Activated CD4-positive, alpha-beta T cell treated with anti-CD3 and anti-CD28 coated beads, Interleukin-2, amount 10 ng/mL, durations not matched to agents 7 days and 5 days (primary cell): ENCODE measurements around the gene RGS6. TPM values are rescaled to one million over a fixed set of nuclear protein-coding genes. Genes with fewer than 3 reads are reported as not detected.
"Not testable (repeated sequence)": the region's sequence is repeated elsewhere in the genome, so short reads cannot be mapped to it uniquely, and the experiment has no call there.

Source experiments
- CTCF ChIA-PET: fragments of 350-600 bp; sonication (Branson Sonifier 250); formaldehyde crosslinking; loops from one replicate; lab custom pipeline; 2021; ENCODE audit warnings: antibody characterized with exemption; lab: Charles Lee
- POLR2A ChIA-PET: fragments of 350-600 bp; sonication (Branson Sonifier 250); formaldehyde crosslinking; loops from one replicate; lab custom pipeline; 2021; ENCODE audit warnings: antibody characterized with exemption; lab: Charles Lee
- DNase-seq: peaks from one replicate; pipeline ENCODE4 v3.0.0-alpha.2; 2020
- H3K27ac Mint-ChIP-seq: one replicate; pipeline ENCODE4 v1.8.0; 2021; ENCODE audit warnings: mild to moderate bottlenecking, moderate library complexity, mixed read lengths
- H3K27me3 Mint-ChIP-seq: one replicate; pipeline ENCODE4 v1.8.0; 2021; ENCODE audit warnings: mixed read lengths
- H3K36me3 Mint-ChIP-seq: one replicate; pipeline ENCODE4 v1.8.0; 2021; ENCODE audit warnings: low read depth, mixed read lengths
- H3K4me1 Mint-ChIP-seq: one replicate; pipeline ENCODE4 v1.8.0; 2021; ENCODE audit warnings: mixed read lengths
- H3K4me3 Mint-ChIP-seq: one replicate; pipeline ENCODE4 v1.8.0; 2021; ENCODE audit warnings: mild to moderate bottlenecking, moderate library complexity, mixed read lengths
- H3K9me3 Mint-ChIP-seq: one replicate; pipeline ENCODE4 v1.8.0; 2021; ENCODE audit warnings: mixed read lengths
- total RNA-seq, 2 experiments: library from RNA; stranded (reverse); gene quantifications; one replicate each; pipeline ENCODE4 v1.2.3, GENCODE V29; 2021

The RGS6 gene
- total RNA-seq, 2 experiments from 2014 or later = 1.4 TPM

DNA sequence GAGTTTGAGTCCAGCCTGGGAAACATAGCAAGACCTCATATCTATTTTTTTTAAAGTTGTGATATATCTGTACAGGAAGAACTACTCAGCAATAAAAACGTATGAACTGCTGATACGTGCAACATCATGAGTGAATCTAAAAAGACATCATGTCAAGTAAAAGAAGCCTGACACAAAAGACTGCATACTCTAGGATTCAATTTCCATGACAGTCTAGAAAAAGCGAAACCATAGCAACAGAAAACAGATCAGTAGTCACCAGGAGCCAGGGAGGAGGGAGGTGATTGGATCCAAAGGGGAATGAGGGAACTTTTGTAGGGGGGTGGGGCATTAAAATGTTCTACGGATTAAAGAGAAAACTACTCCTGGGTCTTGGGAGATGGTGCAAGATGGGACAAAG lies 8.7 kb upstream of the RGS6 start:
- ChIA-PET CTCF (no interaction called here), POLR2A (no interaction called here)
- Mint-ChIP-seq H3K36me3 (no peaks in the 10 kb centered on the region), H3K4me3 (no peak overlapping the region), H3K4me1 (no peaks in the 10 kb centered on the region), H3K9me3 (peaks cover 3% of the 10 kb centered on the region), H3K27ac (no peak overlapping the region), H3K27me3 (peaks cover 17% of the 10 kb centered on the region)
- DNase-seq = no peak

DNA sequence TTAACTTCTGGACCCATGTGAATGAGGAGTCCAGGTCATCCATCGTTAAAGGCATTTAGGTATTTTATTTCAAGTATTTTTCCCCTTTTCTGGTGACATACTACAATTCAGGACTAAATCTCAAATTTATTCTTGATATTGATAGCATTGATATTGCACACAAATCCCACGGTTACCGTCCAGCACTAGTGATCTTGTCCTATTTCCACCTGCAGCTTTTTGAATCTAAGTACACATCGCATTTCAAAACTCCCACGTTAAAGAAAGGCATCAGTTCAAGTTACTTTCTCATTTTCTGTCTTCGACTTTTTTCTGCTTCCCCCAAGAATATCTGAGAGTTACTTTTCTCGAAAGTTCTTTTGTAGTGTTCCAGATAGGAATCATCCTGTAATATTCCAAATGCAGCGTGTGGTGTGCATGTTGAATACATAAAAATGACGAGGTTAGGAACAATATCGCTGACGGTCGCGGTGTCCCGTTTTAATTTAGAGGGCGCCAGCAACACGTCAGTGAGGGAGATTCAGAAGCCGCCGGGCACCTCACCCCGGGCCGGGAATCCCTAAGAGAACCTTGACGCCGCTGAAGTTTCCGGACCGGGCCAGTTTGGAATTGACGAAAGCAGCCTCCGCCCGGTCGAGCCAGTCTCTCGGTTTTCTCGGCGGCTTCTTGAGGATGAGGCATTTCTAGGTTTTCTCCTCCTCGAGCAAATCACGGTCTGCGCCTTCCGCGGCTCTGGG lies 569 bp upstream of the RGS6 start:
- no peak overlapping the region for H3K27ac Mint-ChIP-seq
- CTCF ChIA-PET = interaction anchor here (1.0 kb wide), 1 partner anchor 16 kb away, joined by 3 read pairs; no protein-coding TSS in a partner anchor

DNA sequence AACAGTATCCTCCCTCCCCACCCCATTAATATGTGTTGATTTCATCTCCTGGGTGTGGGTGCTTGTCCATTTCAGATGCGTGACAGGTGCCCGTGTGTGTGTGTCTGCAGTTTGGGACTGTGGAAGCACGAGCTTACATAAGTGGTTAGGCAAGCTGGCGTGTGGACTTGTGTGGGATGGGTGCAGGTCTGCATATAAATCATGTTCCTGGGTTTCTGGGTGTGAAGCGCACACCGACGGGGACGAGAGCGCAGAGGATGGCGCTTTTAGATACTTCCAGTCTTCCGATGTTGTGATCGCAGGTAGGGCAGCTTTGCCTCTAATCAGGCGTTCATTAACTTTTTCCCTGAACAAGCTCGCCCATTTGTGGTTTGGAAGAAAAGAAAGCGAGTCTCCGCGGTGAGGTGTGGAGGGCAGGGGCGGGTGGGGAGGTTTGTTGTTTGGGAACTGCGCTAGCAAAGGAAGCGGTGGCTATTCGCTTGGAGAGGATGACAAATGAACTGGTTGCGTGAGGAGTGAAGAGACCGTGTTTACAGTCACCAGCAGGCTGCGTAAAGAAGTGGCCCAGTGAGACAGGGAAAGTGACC lies 865 bp downstream of the RGS6 start:
- ChIA-PET POLR2A (no interaction called here), CTCF (no interaction called here)
- Mint-ChIP-seq H3K9me3 (no peaks in the 10 kb centered on the region), H3K4me3 (peak overlapping the region; percentile 6), H3K27ac (no peak overlapping the region), H3K27me3 (peaks cover 56% of the 10 kb centered on the region), H3K4me1 (peaks cover 12% of the 10 kb centered on the region), H3K36me3 (no peaks in the 10 kb centered on the region)
- no peak for DNase-seq

More for the DNA sequence above, 569 bp upstream of the RGS6 start:
- Mint-ChIP-seq H3K27me3 (peaks cover 59% of the 10 kb centered on the region), H3K4me1 (peaks cover 12% of the 10 kb centered on the region), H3K9me3 (no peaks in the 10 kb centered on the region), H3K36me3 (no peaks in the 10 kb centered on the region), H3K4me3 (no peak overlapping the region)
- DNase-seq = peak; percentile 8
- POLR2A ChIA-PET = no interaction called here

DNA sequence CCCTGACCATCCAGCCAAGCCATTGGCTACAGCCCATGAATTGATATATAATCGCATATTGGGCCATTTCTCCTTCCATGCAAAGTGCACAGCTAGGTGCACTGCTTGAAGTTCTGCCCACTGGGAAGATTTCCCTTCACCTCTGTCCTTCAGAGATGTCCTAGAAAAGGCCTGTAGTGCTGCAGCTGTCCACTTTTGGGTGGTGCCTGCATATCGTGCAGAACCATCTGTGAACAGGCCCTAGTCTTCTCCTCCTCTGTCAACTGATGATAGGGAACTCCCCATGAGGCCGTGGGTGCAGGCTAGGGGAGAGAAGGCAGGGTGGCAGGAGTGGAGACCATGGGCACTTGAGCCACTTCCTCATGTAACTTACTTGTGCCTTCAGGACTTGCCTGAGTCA lies 6.0 kb downstream of the RGS6 start:
- H3K4me1 Mint-ChIP-seq, H3K36me3 Mint-ChIP-seq, H3K27ac Mint-ChIP-seq, DNase-seq, H3K4me3 Mint-ChIP-seq, CTCF ChIA-PET, H3K9me3 Mint-ChIP-seq, POLR2A ChIA-PET: not testable (repeated sequence)
- peaks cover 23% of the 10 kb centered on the region for H3K27me3 Mint-ChIP-seq

DNA sequence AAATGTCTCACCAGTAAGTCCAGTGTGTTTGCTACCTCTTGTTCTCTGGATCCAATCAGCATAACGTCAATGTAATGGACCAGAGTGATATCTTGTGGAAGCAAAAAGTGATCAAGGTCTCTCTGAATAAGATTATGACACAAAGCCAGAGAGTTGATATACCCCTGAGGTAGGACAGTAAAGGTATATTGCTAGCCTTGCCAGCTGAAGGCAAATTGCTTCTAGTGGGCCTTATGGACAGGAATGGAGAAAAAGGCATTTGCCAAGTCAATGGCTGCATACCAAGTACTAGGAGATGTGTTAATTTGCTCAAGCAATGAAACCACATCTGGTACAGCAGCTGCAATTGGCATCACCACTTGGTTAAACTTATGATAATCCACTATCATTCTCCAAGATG lies 7.1 kb downstream of the RGS6 start:
- H3K27ac Mint-ChIP-seq, POLR2A ChIA-PET, CTCF ChIA-PET, DNase-seq, H3K4me1 Mint-ChIP-seq, H3K4me3 Mint-ChIP-seq, H3K9me3 Mint-ChIP-seq, H3K36me3 Mint-ChIP-seq: not testable (repeated sequence)
- H3K27me3 Mint-ChIP-seq = peaks cover 19% of the 10 kb centered on the region

DNA sequence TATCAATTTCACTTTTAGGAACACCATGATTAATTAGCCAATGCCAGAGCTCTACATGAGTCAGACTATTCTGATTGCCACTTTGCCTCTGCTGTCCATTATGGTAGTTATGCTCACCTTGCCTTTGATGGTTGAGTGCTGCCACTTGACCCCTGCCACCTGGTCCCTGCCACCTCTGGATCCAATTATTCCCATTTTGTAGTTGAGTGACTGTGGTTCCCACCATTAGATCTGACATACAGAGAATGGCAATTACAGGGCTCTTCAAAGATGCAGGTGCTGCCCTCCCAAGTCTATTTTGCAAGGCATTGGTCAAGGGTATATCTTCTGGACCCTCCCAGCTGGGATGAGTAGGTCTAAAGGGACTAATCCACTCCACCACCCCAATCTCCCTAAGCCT lies 8.3 kb downstream of the RGS6 start:
- H3K36me3 Mint-ChIP-seq, H3K4me1 Mint-ChIP-seq, H3K27ac Mint-ChIP-seq, CTCF ChIA-PET, H3K4me3 Mint-ChIP-seq, POLR2A ChIA-PET, DNase-seq, H3K9me3 Mint-ChIP-seq: not testable (repeated sequence)
- H3K27me3 Mint-ChIP-seq = peaks cover 13% of the 10 kb centered on the region

DNA sequence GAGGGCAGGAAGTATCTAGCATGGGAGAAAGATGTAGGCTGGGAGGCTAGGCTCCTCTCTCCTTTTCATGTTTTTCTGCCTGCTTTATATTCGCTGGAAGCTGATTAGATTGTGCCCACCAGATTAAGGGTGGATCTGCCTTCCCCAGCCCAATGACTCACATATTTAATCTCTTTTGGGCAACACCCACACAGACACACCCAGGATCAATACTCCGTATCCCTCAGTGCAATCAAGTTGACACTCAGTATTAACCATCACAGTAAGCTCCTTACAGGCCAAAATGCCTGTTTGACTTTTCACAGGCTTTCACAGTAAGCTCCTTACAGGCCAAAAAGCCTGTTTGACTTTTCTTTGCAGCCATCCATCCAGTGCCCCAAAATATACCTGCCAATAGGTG lies 9.4 kb downstream of the RGS6 start:
- H3K27me3 Mint-ChIP-seq, H3K36me3 Mint-ChIP-seq, H3K4me3 Mint-ChIP-seq, H3K4me1 Mint-ChIP-seq, CTCF ChIA-PET, H3K27ac Mint-ChIP-seq, DNase-seq, H3K9me3 Mint-ChIP-seq, POLR2A ChIA-PET: not testable (repeated sequence)

DNA sequence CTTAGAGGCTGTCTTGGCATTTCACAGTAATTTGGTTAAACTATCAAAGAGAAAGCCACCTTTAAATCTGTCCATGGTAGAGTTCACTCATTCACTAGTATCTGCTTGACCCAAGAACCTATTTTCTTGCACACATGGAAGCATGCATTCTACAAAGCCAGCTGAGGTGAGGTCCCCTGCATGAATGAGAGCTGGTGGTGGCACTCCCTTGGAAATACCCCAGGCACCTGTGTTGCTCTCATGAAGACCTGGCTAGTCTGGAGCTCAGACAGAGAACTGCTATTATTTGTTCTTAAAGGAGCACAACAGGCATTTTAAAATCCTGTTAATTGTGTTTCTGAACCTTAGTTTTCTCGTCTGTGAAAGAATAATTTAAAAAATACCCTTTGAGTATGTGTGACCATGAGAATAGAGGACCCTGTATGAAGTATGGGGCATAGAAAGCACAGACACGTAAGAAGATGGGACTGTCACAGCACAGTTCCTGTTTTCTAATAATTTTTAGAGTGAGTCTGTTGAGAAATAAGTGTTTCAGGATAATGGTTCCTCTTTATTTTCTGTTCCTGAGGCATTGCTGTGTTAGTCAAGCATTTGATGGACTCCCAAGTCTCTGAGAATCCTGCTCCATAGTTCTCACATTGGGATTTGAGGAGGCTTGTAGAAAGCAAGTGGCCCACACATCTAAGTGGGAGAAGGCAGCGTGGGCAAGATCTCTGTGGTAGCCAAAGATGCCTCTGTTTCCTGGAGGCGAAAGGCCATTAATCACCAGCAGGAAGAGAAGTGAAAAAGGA lies 10.9 kb downstream of the RGS6 start:
- ChIA-PET CTCF (no interaction called here), POLR2A (no interaction called here)
- H3K9me3 Mint-ChIP-seq = peaks cover 8% of the 10 kb centered on the region
- no peaks in the 10 kb centered on the region for H3K36me3 Mint-ChIP-seq
- H3K4me1 Mint-ChIP-seq = no peaks in the 10 kb centered on the region
- no peak for DNase-seq
- H3K4me3 Mint-ChIP-seq = no peak overlapping the region
- peaks cover 12% of the 10 kb centered on the region for H3K27me3 Mint-ChIP-seq
- H3K27ac Mint-ChIP-seq = no peak overlapping the region

DNA sequence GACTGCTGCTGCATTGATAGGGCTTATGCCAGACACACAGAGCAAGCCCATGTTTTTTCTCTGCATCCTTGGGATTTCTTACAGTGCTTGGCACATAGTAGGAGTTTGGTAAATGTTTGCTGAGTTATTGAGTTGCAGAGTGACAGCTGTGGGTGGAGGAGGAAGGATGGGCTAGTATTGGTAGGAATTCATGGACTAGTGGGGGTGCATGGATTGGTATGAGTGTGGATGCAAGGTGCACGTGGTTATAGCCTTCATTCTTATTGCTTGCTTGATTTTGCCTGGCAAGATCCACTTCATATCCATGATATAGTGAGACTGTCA lies 11.4 kb downstream of the RGS6 start:
- peaks cover 12% of the 10 kb centered on the region for H3K27me3 Mint-ChIP-seq
- H3K27ac Mint-ChIP-seq = no peak overlapping the region
- H3K9me3 Mint-ChIP-seq = peaks cover 8% of the 10 kb centered on the region
- H3K36me3 Mint-ChIP-seq = no peaks in the 10 kb centered on the region
- no peak overlapping the region for H3K4me3 Mint-ChIP-seq
- H3K4me1 Mint-ChIP-seq = no peaks in the 10 kb centered on the region
- ChIA-PET CTCF (no interaction called here), POLR2A (no interaction called here)
- no peak for DNase-seq

DNA sequence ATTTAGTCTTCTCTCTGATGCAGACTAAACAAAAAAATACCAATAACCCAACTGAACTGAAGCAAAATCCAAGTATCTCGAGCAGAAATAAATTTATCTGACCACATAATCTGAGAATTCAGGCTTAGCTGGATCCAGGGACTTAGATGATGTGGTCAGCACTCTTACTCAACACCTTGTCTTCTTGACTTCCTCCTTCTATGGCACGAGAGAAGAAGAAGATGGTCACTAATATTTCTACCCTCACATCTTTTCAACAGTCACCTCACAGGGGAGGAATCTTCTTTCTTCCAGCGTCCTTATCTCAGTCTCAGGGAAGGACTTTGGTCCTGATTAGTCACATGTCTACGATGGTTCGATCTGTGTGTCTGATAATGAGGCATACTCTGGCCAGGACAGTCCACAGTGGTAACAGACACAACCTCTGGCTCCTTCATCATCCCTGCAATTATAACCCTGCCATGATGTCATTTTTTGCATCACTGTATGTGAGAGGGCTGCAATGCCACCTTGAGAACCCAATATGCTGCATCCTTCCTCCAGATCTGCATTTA lies 15.8 kb downstream of the RGS6 start:
- no peak for DNase-seq
- Mint-ChIP-seq H3K4me3 (no peak overlapping the region), H3K9me3 (no peaks in the 10 kb centered on the region), H3K27me3 (peaks cover 29% of the 10 kb centered on the region), H3K4me1 (no peaks in the 10 kb centered on the region), H3K27ac (no peak overlapping the region), H3K36me3 (no peaks in the 10 kb centered on the region)
- POLR2A ChIA-PET = no interaction called here
- CTCF ChIA-PET = no interaction called here

DNA sequence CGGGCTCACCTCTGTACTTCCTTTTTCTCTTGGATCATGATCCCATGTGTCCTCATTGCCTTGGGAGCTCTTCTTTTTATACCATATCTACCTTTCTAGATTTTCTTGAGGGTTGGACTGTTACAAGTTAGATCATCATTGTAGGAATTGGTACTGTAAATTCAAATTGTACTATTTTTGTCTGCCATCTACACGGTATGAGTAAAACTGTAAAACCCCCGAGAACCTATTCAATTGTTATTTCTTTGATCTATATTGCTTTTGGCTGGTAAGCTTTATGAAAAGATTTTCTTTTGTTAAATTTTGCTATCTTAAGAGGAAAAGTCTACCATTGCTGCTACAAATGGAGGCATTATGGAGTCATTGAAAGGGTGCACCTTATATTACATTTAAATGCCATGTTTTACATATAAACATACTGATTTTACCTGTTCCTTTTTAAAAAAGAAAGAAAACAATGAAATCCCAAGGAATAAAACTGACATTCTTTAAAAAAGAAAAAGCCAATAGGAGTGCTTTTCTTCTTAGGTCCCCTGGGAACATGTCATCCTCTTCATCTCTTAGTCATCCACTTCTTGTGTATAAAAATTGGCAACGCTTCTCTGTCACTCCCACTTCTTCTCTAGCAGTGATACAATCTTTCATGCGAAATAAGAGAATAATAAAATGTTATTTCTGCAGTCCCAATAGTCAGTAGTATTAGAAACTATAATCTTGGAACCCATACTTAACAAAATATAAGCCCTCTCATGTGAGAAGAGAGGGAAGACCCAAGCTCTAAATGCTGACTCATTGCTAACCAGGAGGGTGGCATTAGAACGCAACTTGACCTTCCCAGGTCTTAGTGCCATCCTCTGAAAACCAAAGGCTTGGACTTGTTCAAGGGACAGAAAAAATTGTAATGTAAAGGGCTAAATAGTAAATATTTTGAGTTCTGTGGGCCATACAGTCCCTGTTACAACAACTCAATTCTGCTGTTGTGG lies 20.4 kb downstream of the RGS6 start:
- H3K9me3 Mint-ChIP-seq = no peaks in the 10 kb centered on the region
- no peak overlapping the region for H3K27ac Mint-ChIP-seq
- POLR2A ChIA-PET = no interaction called here
- DNase-seq = no peak
- H3K27me3 Mint-ChIP-seq = peaks cover 24% of the 10 kb centered on the region
- H3K36me3 Mint-ChIP-seq = no peaks in the 10 kb centered on the region
- CTCF ChIA-PET = no interaction called here
- H3K4me1 Mint-ChIP-seq = no peaks in the 10 kb centered on the region
- no peak overlapping the region for H3K4me3 Mint-ChIP-seq

DNA sequence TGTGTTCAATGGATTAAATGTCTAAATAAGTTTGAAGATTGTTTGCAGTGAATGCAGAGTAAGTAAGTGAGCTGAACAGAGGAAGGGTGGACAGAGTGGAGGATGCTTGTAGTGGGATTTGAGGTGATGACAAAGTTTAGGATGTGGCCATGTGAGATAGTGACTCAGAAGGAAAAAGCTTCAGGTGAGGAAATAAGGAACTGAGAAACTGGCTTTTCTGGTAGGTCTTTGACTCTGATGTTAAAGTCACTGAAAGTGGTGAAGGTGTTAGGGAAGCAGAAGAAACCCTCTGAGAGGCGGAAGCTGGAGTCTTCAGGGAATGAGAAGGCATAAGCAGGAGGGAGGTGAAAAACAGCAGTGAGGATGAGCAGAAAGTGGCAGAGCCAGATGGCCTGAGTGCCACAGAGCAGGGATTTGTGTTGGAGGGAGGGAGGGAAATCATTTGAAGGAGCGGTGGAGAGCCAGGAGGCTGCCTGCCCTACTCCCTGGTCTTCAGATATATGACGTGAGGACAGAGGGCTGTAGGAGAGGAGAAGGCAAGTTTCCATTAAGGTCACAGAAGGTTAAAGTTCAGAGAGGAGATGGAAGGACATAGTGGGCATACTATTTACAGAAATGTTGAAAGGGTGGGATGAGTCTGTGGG lies 24.8 kb downstream of the RGS6 start:
- H3K36me3 Mint-ChIP-seq = no peaks in the 10 kb centered on the region
- H3K9me3 Mint-ChIP-seq = no peaks in the 10 kb centered on the region
- H3K27ac Mint-ChIP-seq = no peak overlapping the region
- H3K4me1 Mint-ChIP-seq = no peaks in the 10 kb centered on the region
- ChIA-PET POLR2A (no interaction called here), CTCF (no interaction called here)
- H3K27me3 Mint-ChIP-seq = peaks cover 11% of the 10 kb centered on the region
- DNase-seq = no peak
- H3K4me3 Mint-ChIP-seq = no peak overlapping the region
